MM.1S (cell line): Measurements from ENCODE around the gene DTL.
A peak's percentile ranks its signal among the peaks of the same experiment; 100 is the strongest.
"Not testable (repeated sequence)": the region's sequence is repeated elsewhere in the genome, so short reads cannot be mapped to it uniquely, and the experiment has no call there.

ENCODE experiments used
- DNase-seq: peaks from one replicate; pipeline ENCODE4 v3.0.0-alpha.2; 2015
- H2AFZ ChIP-seq: fragments of 300-600 bp; sonication (generic); 2 replicates; pipeline ENCODE4 v1.6.0; 2016; ENCODE audit warnings: antibody characterized with exemption, low read length
- H3F3A ChIP-seq: fragments of 300-600 bp; sonication (generic); 2 replicates; pipeline ENCODE4 v1.6.1; 2016; ENCODE audit warnings: mild to moderate bottlenecking, antibody characterized with exemption, low read length, moderate library complexity, mixed read lengths; ENCODE audit not compliant: insufficient read depth
- H3K27ac ChIP-seq: fragments of 300-600 bp; sonication (generic); 2 replicates; pipeline ENCODE4 v1.5.1; 2016; ENCODE audit warnings: mild to moderate bottlenecking, low read length
- H3K27me3 ChIP-seq: fragments of 300-600 bp; sonication (generic); replicated peaks from 2 replicates; pipeline ENCODE4 v1.6.0; 2016; ENCODE audit warnings: low read length; ENCODE audit not compliant: insufficient read depth
- H3K36me3 ChIP-seq: fragments of 300-600 bp; sonication (generic); replicated peaks from 2 replicates; pipeline ENCODE4 v1.6.1; 2016; ENCODE audit warnings: mild to moderate bottlenecking, low read length, mixed read lengths; ENCODE audit not compliant: insufficient read depth
- H3K4me1 ChIP-seq: fragments of 300-600 bp; sonication (generic); 2 replicates; pipeline ENCODE4 v1.6.1; 2016; ENCODE audit warnings: low read length, mixed read lengths
- H3K4me2 ChIP-seq: fragments of 300-600 bp; sonication (generic); 2 replicates; pipeline ENCODE4 v1.6.0; 2016; ENCODE audit warnings: low read depth, low read length
- H3K4me3 ChIP-seq: fragments of 300-600 bp; sonication (generic); 2 replicates; pipeline ENCODE4 v1.5.1; 2016; ENCODE audit warnings: low read length, mixed read lengths
- H3K79me2 ChIP-seq: fragments of 300-600 bp; sonication (generic); 2 replicates; pipeline ENCODE4 v1.6.1; 2016; ENCODE audit warnings: mixed run types, low read length, mixed read lengths
- H3K9ac ChIP-seq: fragments of 300-600 bp; sonication (generic); 2 replicates; pipeline ENCODE4 v1.6.1; 2016; ENCODE audit warnings: low read length, mixed read lengths
- H3K9me2 ChIP-seq: fragments of 300-600 bp; sonication (generic); replicated peaks from 2 replicates; pipeline ENCODE4 v1.6.1; 2016; ENCODE audit warnings: mild to moderate bottlenecking, low read length, mixed read lengths; ENCODE audit not compliant: insufficient read depth
- H3K9me3 ChIP-seq: fragments of 300-600 bp; sonication (generic); replicated peaks from 2 replicates; pipeline ENCODE4 v1.6.1; 2016; ENCODE audit warnings: mild to moderate bottlenecking, low read length, mixed read lengths; ENCODE audit not compliant: insufficient read depth
- H4K20me1 ChIP-seq: fragments of 300-600 bp; sonication (generic); 2 replicates; pipeline ENCODE4 v1.6.1; 2016; ENCODE audit warnings: mild to moderate bottlenecking, low read length, moderate library complexity, mixed read lengths; ENCODE audit not compliant: insufficient read depth
- CTCF ChIP-seq: fragments of 300-600 bp; sonication (generic); IDR thresholded peaks from 2 replicates; pipeline ENCODE4 v1.5.1; 2016; ENCODE audit warnings: antibody characterized with exemption, low read length, mixed read lengths
- EZH2 ChIP-seq: fragments of 300-600 bp; sonication (generic); optimal IDR thresholded peaks from 2 replicates; pipeline ENCODE3; 2017; ENCODE audit warnings: low read depth, mild to moderate bottlenecking, antibody characterized with exemption, low read length, mixed read lengths
- EZH2phosphoT487 ChIP-seq: fragments of 300-600 bp; sonication (generic); IDR thresholded peaks from 2 replicates; pipeline ENCODE4 v1.6.1; 2018; ENCODE audit warnings: antibody characterized with exemption, low read length

DTL gene

GRCh38 chr1:212035123-212035834 lies at the start of gene DTL, which contains the start of gene INTS7:
Gene DTL (plus strand): TSS chr1:212035748. CDS start chr1:212035891, 143 bp downstream.
Gene INTS7 (minus strand): TSS chr1:212035557. CDS start chr1:212035437, 120 bp downstream.
- peaks cover 48% of the 10 kb centered on the region for H3K4me1 ChIP-seq
- peak within 1 kb of the TSS; percentile 89 for H3K4me3 ChIP-seq
- peak within 1 kb of the TSS; percentile 80 for H3K4me2 ChIP-seq
- peak within 1 kb of the TSS; percentile 83 for H3K9ac ChIP-seq
- DNase-seq: peak; percentile 100
- peak within 1 kb of the TSS; percentile 82 for H3K27ac ChIP-seq
- H3K27me3 ChIP-seq: no peaks in the 10 kb centered on the region
- H3K9me2 ChIP-seq: no peaks in the 10 kb centered on the region
- H3K79me2 ChIP-seq: peaks cover 91% of the 10 kb centered on the region
- H4K20me1 ChIP-seq: peaks cover 38% of the 10 kb centered on the region
- H3K36me3 ChIP-seq: peaks cover 3% of the 10 kb centered on the region; the same call in 1 of the 2 replicates
- TF ChIP-seq CTCF: peak; percentile 97
- TF ChIP-seq EZH2: no peak
- H3K9me3 ChIP-seq: no peaks in the 10 kb centered on the region
- H3F3A ChIP-seq: peaks cover 47% of the 10 kb centered on the region
- peak within 1 kb of the TSS; percentile 82 for H2AFZ ChIP-seq

GRCh38 chr1:211986628-211987254 lies 48.8 kb upstream of the DTL start:
- Histone ChIP-seq H4K20me1 (no peaks in the 10 kb centered on the region), H3K4me3 (no peak overlapping the region), H3K9me3 (no peaks in the 10 kb centered on the region), H3K4me2 (no peak overlapping the region), H3K27me3 (no peaks in the 10 kb centered on the region), H3K79me2 (0 out of 2 replicates have a peak, but pooled peaks cover 7% of the 10 kb centered on the region), H3F3A (no peaks in the 10 kb centered on the region), H3K9me2 (no peaks in the 10 kb centered on the region), H3K9ac (no peak overlapping the region), H2AFZ (no peak overlapping the region), H3K4me1 (peaks cover 9% of the 10 kb centered on the region), H3K36me3 (peaks cover 8% of the 10 kb centered on the region; the same call in 1 of the 2 replicates), H3K27ac (no peak overlapping the region)
- TF ChIP-seq CTCF: no peak
- TF ChIP-seq EZH2: no peak
- no peak for TF ChIP-seq EZH2phosphoT487
- DNase-seq: no peak

GRCh38 chr1:211991695-211992094 lies 43.9 kb upstream of the DTL start:
- no peaks in the 10 kb centered on the region for H3K9me3 ChIP-seq
- no peaks in the 10 kb centered on the region for H3K4me1 ChIP-seq
- H3K9me2 ChIP-seq: no peaks in the 10 kb centered on the region
- H4K20me1 ChIP-seq: no peaks in the 10 kb centered on the region; the same call in 1 of the 2 replicates
- H3K27ac ChIP-seq: no peak overlapping the region
- H2AFZ ChIP-seq: no peak overlapping the region
- no peaks in the 10 kb centered on the region for H3K27me3 ChIP-seq
- H3K36me3 ChIP-seq: peaks cover 6% of the 10 kb centered on the region; the same call in 1 of the 2 replicates
- no peaks in the 10 kb centered on the region for H3F3A ChIP-seq
- H3K4me3 ChIP-seq: no peak overlapping the region
- peaks cover 21% of the 10 kb centered on the region for H3K79me2 ChIP-seq
- DNase-seq: no peak
- TF ChIP-seq EZH2: no peak
- TF ChIP-seq CTCF: no peak
- TF ChIP-seq EZH2phosphoT487: no peak
- H3K9ac ChIP-seq: no peak overlapping the region
- no peak overlapping the region for H3K4me2 ChIP-seq

- not testable (repeated sequence) for H3K27me3 ChIP-seq, H3K27ac ChIP-seq, H2AFZ ChIP-seq, H3K36me3 ChIP-seq, H3K9me3 ChIP-seq, H3K4me2 ChIP-seq, H3K4me3 ChIP-seq, DNase-seq, H3K9ac ChIP-seq, H3K4me1 ChIP-seq, H3K9me2 ChIP-seq, H3F3A ChIP-seq, H4K20me1 ChIP-seq
- peaks cover 36% of the 10 kb centered on the region for H3K79me2 ChIP-seq
Observed at GRCh38 chr1:211997426-211997825, 38.1 kb upstream of the DTL start.
